CD4-positive, alpha-beta T cell (primary cell): ENCODE measurements around the gene ZNF865. TPM values are rescaled to one million over a fixed set of nuclear protein-coding genes. Genes with fewer than 3 reads are reported as not detected.

Experiments
- ATAC-seq: fragments of 200-7000 bp; cut with Tn5 transposase; one replicate; pipeline ENCODE4 v1.10.0; 2022; ENCODE audit warnings: mild to moderate bottlenecking; ENCODE audit not compliant: poor library complexity
- CTCF ChIA-PET: fragments of 350-600 bp; sonication (Branson Sonifier 250); formaldehyde crosslinking; loops from one replicate; lab custom pipeline; 2021; ENCODE audit warnings: antibody characterized with exemption, inconsistent platforms; lab: Charles Lee
- POLR2A ChIA-PET: fragments of 350-600 bp; sonication (Branson Sonifier 250); formaldehyde crosslinking; loops from one replicate; lab custom pipeline; 2021; ENCODE audit warnings: antibody characterized with exemption, inconsistent platforms; lab: Charles Lee
- DNase-seq, 14 experiments: peaks; one replicate each; pipeline ENCODE4 v3.0.0-alpha.2; 2013 to 2020; ENCODE audit warnings: mixed read lengths in 2 of 14
- H3K27ac ChIP-seq, 2 donors: one replicate each; pipeline versions ENCODE4 v1.5.1 to v1.7.0; 2013; ENCODE audit warnings: low read length in 2 of 2, low read depth in 1 of 2, mild to moderate bottlenecking in 1 of 2
- H3K27me3 ChIP-seq, 2 experiments: 1 replicate in 1 of 2; 2 replicates in 1 of 2; pipeline versions ENCODE4 v1.6.1 to v1.7.0; 2013; ENCODE audit warnings: low read length in 2 of 2, control low read depth in 1 of 2, mild to moderate bottlenecking in 1 of 2, moderate library complexity in 1 of 2; ENCODE audit not compliant: insufficient read depth in 2 of 2, control insufficient read depth in 1 of 2
- H3K36me3 ChIP-seq: one replicate; pipeline ENCODE4 v1.6.1; 2013; ENCODE audit warnings: low read length, control low read depth; ENCODE audit not compliant: insufficient read depth
- H3K4me1 ChIP-seq: one replicate; pipeline ENCODE4 v1.6.1; 2013; ENCODE audit warnings: low read length, control low read depth; ENCODE audit not compliant: insufficient read depth
- H3K4me3 ChIP-seq: one replicate; pipeline ENCODE4 v1.5.1; 2013; ENCODE audit warnings: mild to moderate bottlenecking, low read length, moderate library complexity
- H3K9me3 ChIP-seq, 2 experiments: 1 replicate in 1 of 2; 2 replicates in 1 of 2; pipeline versions ENCODE4 v1.6.1 to v1.7.0; 2013; ENCODE audit warnings: low read length in 2 of 2, mild to moderate bottlenecking in 2 of 2, control low read depth in 1 of 2, moderate library complexity in 1 of 2; ENCODE audit not compliant: control insufficient read depth in 1 of 2, insufficient read depth in 1 of 2
- H3K27ac Mint-ChIP-seq: one replicate; pipeline ENCODE4 v1.8.0; 2020; ENCODE audit warnings: mixed read lengths
- H3K27me3 Mint-ChIP-seq: one replicate; pipeline ENCODE4 v1.8.0; 2021; ENCODE audit warnings: mixed read lengths
- H3K36me3 Mint-ChIP-seq: one replicate; pipeline ENCODE4 v1.8.0; 2021; ENCODE audit warnings: low read depth, mixed read lengths
- H3K4me1 Mint-ChIP-seq: one replicate; pipeline ENCODE4 v1.8.0; 2021; ENCODE audit warnings: low read depth, mixed read lengths
- H3K4me3 Mint-ChIP-seq: one replicate; pipeline ENCODE4 v1.8.0; 2020; ENCODE audit warnings: mild to moderate bottlenecking, mixed read lengths
- H3K9me3 Mint-ChIP-seq: one replicate; pipeline ENCODE4 v1.8.0; 2020; ENCODE audit warnings: mixed read lengths
- intact Hi-C, 2 experiments: fragments of 100-400 bp; cut with DNase I in 1 of 2; cut with micrococcal nuclease in 1 of 2; formaldehyde crosslinking; loops; one replicate each; pipeline versions ENCODE4 v1.15.1 to v1.9.0; 2023 to 2025; cut with DNase I, micrococcal nuclease
- total RNA-seq, 174 experiments: library from RNA in 2 of 174; stranded (reverse) in 2 of 174; gene quantifications; one replicate each; pipeline ENCODE4 v1.2.3 and lab custom pipeline; 2021 to 2026
- TF ChIP-seq, protein P1 (sequence below): fragments of 200-600 bp; IDR thresholded peaks from one replicate; pipeline ENCODE4 v1.8.0; 2022; ENCODE audit warnings: antibody characterized with exemption, mild to moderate bottlenecking

The ZNF865 gene
- total RNA-seq, 2 experiments from 2014 or later, result 12.0 to 12.9 TPM

- peak overlapping the region; percentile 98 to 100 for H3K27ac ChIP-seq
- intact Hi-C loops, result loop anchor here (1.0 to 10.0 kb wide), 5 partner anchors 39 to 381 kb away; partner anchors contain the start of genes PPP6R1 (in 2 of the 2), EPN1 (in 1 of the 2), UBE2S (in 1 of the 2) and ZNF579 (in 1 of the 2)
- H3K27ac Mint-ChIP-seq, result peak overlapping the region; percentile 99
- CTCF ChIA-PET, result interaction anchor here (1.1 to 5.0 kb wide), 5 partner anchors 18 to 132 kb away, joined by 3 to 29 read pairs (median 3); partner anchors contain the start of genes FIZ1 and U2AF2
- peak overlapping the region; percentile 96 for H3K4me3 Mint-ChIP-seq
- peaks cover 3% of the 10 kb centered on the region for H3K9me3 Mint-ChIP-seq
- peak overlapping the region; percentile 69 for H3K4me3 ChIP-seq
- no peaks in the 10 kb centered on the region for H3K27me3 ChIP-seq
- H3K4me1 ChIP-seq, result peaks cover 75% of the 10 kb centered on the region
- no peaks in the 10 kb centered on the region for H3K27me3 Mint-ChIP-seq
- TF ChIP-seq, protein P1, sequence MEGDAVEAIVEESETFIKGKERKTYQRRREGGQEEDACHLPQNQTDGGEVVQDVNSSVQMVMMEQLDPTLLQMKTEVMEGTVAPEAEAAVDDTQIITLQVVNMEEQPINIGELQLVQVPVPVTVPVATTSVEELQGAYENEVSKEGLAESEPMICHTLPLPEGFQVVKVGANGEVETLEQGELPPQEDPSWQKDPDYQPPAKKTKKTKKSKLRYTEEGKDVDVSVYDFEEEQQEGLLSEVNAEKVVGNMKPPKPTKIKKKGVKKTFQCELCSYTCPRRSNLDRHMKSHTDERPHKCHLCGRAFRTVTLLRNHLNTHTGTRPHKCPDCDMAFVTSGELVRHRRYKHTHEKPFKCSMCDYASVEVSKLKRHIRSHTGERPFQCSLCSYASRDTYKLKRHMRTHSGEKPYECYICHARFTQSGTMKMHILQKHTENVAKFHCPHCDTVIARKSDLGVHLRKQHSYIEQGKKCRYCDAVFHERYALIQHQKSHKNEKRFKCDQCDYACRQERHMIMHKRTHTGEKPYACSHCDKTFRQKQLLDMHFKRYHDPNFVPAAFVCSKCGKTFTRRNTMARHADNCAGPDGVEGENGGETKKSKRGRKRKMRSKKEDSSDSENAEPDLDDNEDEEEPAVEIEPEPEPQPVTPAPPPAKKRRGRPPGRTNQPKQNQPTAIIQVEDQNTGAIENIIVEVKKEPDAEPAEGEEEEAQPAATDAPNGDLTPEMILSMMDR, result no peak
- peak in 1 of 14 experiments; percentile 31 for DNase-seq
- H3K4me1 Mint-ChIP-seq, result peaks cover 68% of the 10 kb centered on the region
- POLR2A ChIA-PET, result interaction anchor here (0.5 to 3.1 kb wide), 9 partner anchors 11 to 174 kb away, joined by 3 to 17 read pairs (median 5); partner anchors contain the start of genes FIZ1, ISOC2, U2AF2 and ZNF628
- H3K36me3 ChIP-seq, result peaks cover 3% of the 10 kb centered on the region
- H3K9me3 ChIP-seq, result peaks cover 0 to 5% of the 10 kb centered on the region in 2 experiments
- ATAC-seq, result no peak
- peaks cover 35% of the 10 kb centered on the region for H3K36me3 Mint-ChIP-seq
These were observed 30.5 kb downstream of the ZNF865 start for GRCh38 chr19:55635856-55636440.

DNA sequence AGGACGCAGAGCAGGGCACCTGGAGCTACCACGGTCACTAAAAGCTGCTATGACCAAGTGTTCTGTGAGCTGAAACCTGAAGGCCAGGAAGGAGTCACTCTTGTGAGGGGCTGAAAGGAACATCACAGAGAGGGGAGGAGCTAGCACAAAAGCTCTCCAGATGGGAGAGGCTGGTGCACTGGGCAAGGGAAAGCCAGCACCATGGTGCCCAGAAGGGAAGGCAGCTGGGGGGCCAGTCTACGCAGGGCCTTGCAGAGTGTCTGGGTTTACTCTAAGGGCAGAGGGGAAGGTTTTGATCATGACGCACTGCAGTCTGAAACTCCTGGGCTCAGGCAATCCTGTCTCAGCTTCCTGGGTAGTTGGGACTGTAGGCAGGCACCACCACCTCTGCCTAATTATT is 31.3 kb downstream of the ZNF865 start:
- H3K4me1 Mint-ChIP-seq, result peaks cover 70% of the 10 kb centered on the region
- CTCF ChIA-PET, result interaction anchor here (1.1 to 5.0 kb wide), 4 partner anchors 17 to 133 kb away, joined by 3 to 29 read pairs (median 4); partner anchors contain the start of genes FIZ1 and U2AF2
- intact Hi-C loops, result loop anchor here (1.0 to 10.0 kb wide), 3 partner anchors 53 to 382 kb away; partner anchors contain the start of genes PPP6R1 (in 2 of the 2) and UBE2S (in 1 of the 2)
- H3K36me3 Mint-ChIP-seq, result peaks cover 41% of the 10 kb centered on the region
- peak overlapping the region; percentile 99 for H3K27ac Mint-ChIP-seq
- peak in 1 of 14 experiments; percentile 26 for DNase-seq
- Histone ChIP-seq H3K27ac (no peak overlapping the region), H3K4me1 (peaks cover 76% of the 10 kb centered on the region), H3K9me3 (peaks cover 0 to 5% of the 10 kb centered on the region in 2 experiments), H3K4me3 (no peak overlapping the region), H3K27me3 (no peaks in the 10 kb centered on the region), H3K36me3 (peaks cover 3% of the 10 kb centered on the region)
- TF ChIP-seq, protein P1, result no peak
- POLR2A ChIA-PET, result interaction anchor here (1.7 to 3.1 kb wide), 4 partner anchors 10 to 37 kb away, joined by 7 to 17 read pairs (median 10); partner anchors contain the start of genes FIZ1, U2AF2 and ZNF784
- H3K27me3 Mint-ChIP-seq, result no peaks in the 10 kb centered on the region
- H3K4me3 Mint-ChIP-seq, result peak overlapping the region; percentile 96
- ATAC-seq, result no peak
- peaks cover 3% of the 10 kb centered on the region for H3K9me3 Mint-ChIP-seq

- ATAC-seq (no peak), DNase-seq (peak in 1 of 14 experiments; percentile 28)
- peak overlapping the region; percentile 79 for H3K4me3 Mint-ChIP-seq
- Histone ChIP-seq H3K9me3 (peaks cover 0 to 5% of the 10 kb centered on the region in 2 experiments), H3K4me3 (no peak overlapping the region), H3K36me3 (peaks cover 3% of the 10 kb centered on the region), H3K4me1 (peaks cover 76% of the 10 kb centered on the region), H3K27ac (no peak overlapping the region), H3K27me3 (no peaks in the 10 kb centered on the region)
- TF ChIP-seq, protein P1, result no peak
- peaks cover 3% of the 10 kb centered on the region for H3K9me3 Mint-ChIP-seq
- intact Hi-C loops, result loop anchor here (10.0 kb wide), 2 partner anchors 233 to 383 kb away; partner anchors contain the start of genes PPP6R1 (in 2 of the 2) and UBE2S (in 1 of the 2)
- H3K27ac Mint-ChIP-seq, result peak overlapping the region; percentile 99
- ChIA-PET POLR2A (interaction anchor here (0.8 to 3.1 kb wide), 5 partner anchors 9 to 38 kb away, joined by 3 to 17 read pairs (median 9); partner anchors contain the start of genes FIZ1, U2AF2 and ZNF784), CTCF (interaction anchor here (1.7 to 5.0 kb wide), 2 partner anchors 17 to 134 kb away, joined by 5 to 29 read pairs; partner anchors contain the start of gene U2AF2)
- peaks cover 68% of the 10 kb centered on the region for H3K4me1 Mint-ChIP-seq
- peaks cover 42% of the 10 kb centered on the region for H3K36me3 Mint-ChIP-seq
- H3K27me3 Mint-ChIP-seq, result no peaks in the 10 kb centered on the region
These were observed 32.1 kb downstream of the ZNF865 start for GRCh38 chr19:55637534-55637933.
